Measurements from ENCODE around the gene PSMA1. TPM values are rescaled to one million over a fixed set of nuclear protein-coding genes. Genes with fewer than 3 reads are reported as not detected.

The PSMA1 gene
- total and polyA plus RNA-seq, 2 of the 8 experiments (the other 6 are each of a cell fraction or from before 2014, with no cell fraction given): 148 to 159 TPM

DNA sequence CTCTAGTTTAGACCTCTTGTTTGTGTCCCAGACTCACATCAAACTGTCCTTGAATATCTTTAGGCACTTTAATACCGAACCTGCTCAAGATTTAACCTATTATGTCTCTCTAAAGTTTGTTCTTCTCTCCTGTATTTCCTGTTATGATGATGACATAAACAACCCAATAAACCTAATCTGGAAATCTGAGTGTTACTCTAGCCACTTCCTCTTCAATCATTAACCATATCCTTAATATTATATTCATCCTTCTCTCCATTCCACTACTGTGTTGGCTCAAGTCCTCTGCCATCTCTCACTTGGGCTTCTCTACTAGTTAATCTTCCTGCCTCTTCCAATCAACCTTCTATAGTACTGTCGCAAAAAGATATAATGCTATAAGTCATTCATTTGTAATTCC is 56.6 kb downstream of the PSMA1 start:
- no peaks in the 10 kb centered on the region for H3K23me2 ChIP-seq (ENCODE audit: low read depth, low read length)
- no peak overlapping the region for H3K27ac ChIP-seq (ENCODE audit: low read depth, low read length)
- peaks cover 0 to 4% of the 10 kb centered on the region in 2 experiments for H4K20me1 ChIP-seq (replicated peaks in 1 of 2; ENCODE audit: control insufficient read depth in 1 of 2, insufficient read depth in 2 of 2, low read length in 2 of 2)
- H4K5ac ChIP-seq (ENCODE audit: insufficient read length, low read depth, low read length): no peak overlapping the region
- WGBS, 2 experiments (ENCODE audit: extremely low coverage in 1 of 2, insufficient coverage in 1 of 2, insufficient read length in 1 of 2, insufficient replicate concordance in 2 of 2, low coverage in 1 of 2, low lambda C conversion rate in 2 of 2, missing lambda C conversion rate in 1 of 2): 88% methylated on average over 2 of the region's 2 CpGs; no CpG with 5 or more reads in 1 of the 2 experiments
- no peak overlapping the region for H3K14ac ChIP-seq (ENCODE audit: insufficient read length)
- no peak overlapping the region for H2AK5ac ChIP-seq (ENCODE audit: low read depth, low read length)
- FAIRE-seq (no peak), DNase-seq (ENCODE audit: low read depth in 1 of 2, low spot score in 2 of 2) (no peak)
- no peak overlapping the region for H3K23ac ChIP-seq (ENCODE audit: insufficient read length)
- H4K91ac ChIP-seq (replicated peaks; ENCODE audit: insufficient read length, low read length): no peak overlapping the region
- ChIA-PET POLR2A (ENCODE audit: partially characterized antibody) (no interaction called here), CTCF (ENCODE audit: partially characterized antibody) (no interaction called here)
- no peak overlapping the region for H3K9ac ChIP-seq (replicated peaks in 1 of 4; ENCODE audit: extremely low read depth in 1 of 4, low read depth in 3 of 4, low read length in 3 of 4)
- H2BK12ac ChIP-seq (ENCODE audit: low read depth, low read length): no peak overlapping the region
- H3K56ac ChIP-seq (replicated peaks; ENCODE audit: insufficient read length, low read depth, low read length): no peak overlapping the region
- peaks cover 14 to 75% (median 56%) of the 10 kb centered on the region in 4 experiments for H3K36me3 ChIP-seq (ENCODE audit: control insufficient read depth in 2 of 4, insufficient read depth in 4 of 4, low read length in 3 of 4)
- H3K4me2 ChIP-seq (ENCODE audit: insufficient read depth in 1 of 2, low read depth in 2 of 2, low read length in 2 of 2): no peak overlapping the region
- no peak overlapping the region for H3K4ac ChIP-seq (replicated peaks; ENCODE audit: insufficient read length, low read depth, low read length)
- no peak overlapping the region for H2AFZ ChIP-seq (ENCODE audit: low read length)
- no peaks in the 10 kb centered on the region for H3K4me1 ChIP-seq (replicated peaks in 1 of 4; ENCODE audit: control insufficient read depth in 3 of 4, insufficient read depth in 4 of 4, low read length in 3 of 4)
- H2BK5ac ChIP-seq (ENCODE audit: low read depth, low read length): no peak overlapping the region
- H3K9me3 ChIP-seq (ENCODE audit: insufficient read depth in 2 of 2, low read depth in 1 of 2, low read length in 1 of 2): no peaks in the 10 kb centered on the region
- H4K8ac ChIP-seq (ENCODE audit: extremely low read depth, insufficient read depth, low read length): no peak overlapping the region
- no peak overlapping the region for H2BK120ac ChIP-seq (replicated peaks; ENCODE audit: low read depth, low read length)
- no peak overlapping the region for H2BK20ac ChIP-seq (ENCODE audit: low read length)
- H3K4me3 ChIP-seq (ENCODE audit: extremely low read depth in 1 of 4, insufficient read depth in 2 of 4, low read depth in 3 of 4, low read length in 4 of 4): no peak overlapping the region
- H2BK15ac ChIP-seq (ENCODE audit: low read length): no peak overlapping the region
- H3K27me3 ChIP-seq (replicated peaks in 1 of 4; ENCODE audit: control insufficient read depth in 3 of 4, extremely low read depth in 1 of 4, insufficient read depth in 3 of 4, low read length in 3 of 4): no peaks in the 10 kb centered on the region
- no peaks in the 10 kb centered on the region for H3K79me1 ChIP-seq (ENCODE audit: low read depth, low read length)
- H3K79me2 ChIP-seq (ENCODE audit: control insufficient read depth in 1 of 2, insufficient read depth in 2 of 2, low read length in 2 of 2): no peaks in the 10 kb centered on the region
- H3K18ac ChIP-seq (ENCODE audit: extremely low read depth, low read length): no peak overlapping the region
- TF ChIP-seq, protein P1, sequence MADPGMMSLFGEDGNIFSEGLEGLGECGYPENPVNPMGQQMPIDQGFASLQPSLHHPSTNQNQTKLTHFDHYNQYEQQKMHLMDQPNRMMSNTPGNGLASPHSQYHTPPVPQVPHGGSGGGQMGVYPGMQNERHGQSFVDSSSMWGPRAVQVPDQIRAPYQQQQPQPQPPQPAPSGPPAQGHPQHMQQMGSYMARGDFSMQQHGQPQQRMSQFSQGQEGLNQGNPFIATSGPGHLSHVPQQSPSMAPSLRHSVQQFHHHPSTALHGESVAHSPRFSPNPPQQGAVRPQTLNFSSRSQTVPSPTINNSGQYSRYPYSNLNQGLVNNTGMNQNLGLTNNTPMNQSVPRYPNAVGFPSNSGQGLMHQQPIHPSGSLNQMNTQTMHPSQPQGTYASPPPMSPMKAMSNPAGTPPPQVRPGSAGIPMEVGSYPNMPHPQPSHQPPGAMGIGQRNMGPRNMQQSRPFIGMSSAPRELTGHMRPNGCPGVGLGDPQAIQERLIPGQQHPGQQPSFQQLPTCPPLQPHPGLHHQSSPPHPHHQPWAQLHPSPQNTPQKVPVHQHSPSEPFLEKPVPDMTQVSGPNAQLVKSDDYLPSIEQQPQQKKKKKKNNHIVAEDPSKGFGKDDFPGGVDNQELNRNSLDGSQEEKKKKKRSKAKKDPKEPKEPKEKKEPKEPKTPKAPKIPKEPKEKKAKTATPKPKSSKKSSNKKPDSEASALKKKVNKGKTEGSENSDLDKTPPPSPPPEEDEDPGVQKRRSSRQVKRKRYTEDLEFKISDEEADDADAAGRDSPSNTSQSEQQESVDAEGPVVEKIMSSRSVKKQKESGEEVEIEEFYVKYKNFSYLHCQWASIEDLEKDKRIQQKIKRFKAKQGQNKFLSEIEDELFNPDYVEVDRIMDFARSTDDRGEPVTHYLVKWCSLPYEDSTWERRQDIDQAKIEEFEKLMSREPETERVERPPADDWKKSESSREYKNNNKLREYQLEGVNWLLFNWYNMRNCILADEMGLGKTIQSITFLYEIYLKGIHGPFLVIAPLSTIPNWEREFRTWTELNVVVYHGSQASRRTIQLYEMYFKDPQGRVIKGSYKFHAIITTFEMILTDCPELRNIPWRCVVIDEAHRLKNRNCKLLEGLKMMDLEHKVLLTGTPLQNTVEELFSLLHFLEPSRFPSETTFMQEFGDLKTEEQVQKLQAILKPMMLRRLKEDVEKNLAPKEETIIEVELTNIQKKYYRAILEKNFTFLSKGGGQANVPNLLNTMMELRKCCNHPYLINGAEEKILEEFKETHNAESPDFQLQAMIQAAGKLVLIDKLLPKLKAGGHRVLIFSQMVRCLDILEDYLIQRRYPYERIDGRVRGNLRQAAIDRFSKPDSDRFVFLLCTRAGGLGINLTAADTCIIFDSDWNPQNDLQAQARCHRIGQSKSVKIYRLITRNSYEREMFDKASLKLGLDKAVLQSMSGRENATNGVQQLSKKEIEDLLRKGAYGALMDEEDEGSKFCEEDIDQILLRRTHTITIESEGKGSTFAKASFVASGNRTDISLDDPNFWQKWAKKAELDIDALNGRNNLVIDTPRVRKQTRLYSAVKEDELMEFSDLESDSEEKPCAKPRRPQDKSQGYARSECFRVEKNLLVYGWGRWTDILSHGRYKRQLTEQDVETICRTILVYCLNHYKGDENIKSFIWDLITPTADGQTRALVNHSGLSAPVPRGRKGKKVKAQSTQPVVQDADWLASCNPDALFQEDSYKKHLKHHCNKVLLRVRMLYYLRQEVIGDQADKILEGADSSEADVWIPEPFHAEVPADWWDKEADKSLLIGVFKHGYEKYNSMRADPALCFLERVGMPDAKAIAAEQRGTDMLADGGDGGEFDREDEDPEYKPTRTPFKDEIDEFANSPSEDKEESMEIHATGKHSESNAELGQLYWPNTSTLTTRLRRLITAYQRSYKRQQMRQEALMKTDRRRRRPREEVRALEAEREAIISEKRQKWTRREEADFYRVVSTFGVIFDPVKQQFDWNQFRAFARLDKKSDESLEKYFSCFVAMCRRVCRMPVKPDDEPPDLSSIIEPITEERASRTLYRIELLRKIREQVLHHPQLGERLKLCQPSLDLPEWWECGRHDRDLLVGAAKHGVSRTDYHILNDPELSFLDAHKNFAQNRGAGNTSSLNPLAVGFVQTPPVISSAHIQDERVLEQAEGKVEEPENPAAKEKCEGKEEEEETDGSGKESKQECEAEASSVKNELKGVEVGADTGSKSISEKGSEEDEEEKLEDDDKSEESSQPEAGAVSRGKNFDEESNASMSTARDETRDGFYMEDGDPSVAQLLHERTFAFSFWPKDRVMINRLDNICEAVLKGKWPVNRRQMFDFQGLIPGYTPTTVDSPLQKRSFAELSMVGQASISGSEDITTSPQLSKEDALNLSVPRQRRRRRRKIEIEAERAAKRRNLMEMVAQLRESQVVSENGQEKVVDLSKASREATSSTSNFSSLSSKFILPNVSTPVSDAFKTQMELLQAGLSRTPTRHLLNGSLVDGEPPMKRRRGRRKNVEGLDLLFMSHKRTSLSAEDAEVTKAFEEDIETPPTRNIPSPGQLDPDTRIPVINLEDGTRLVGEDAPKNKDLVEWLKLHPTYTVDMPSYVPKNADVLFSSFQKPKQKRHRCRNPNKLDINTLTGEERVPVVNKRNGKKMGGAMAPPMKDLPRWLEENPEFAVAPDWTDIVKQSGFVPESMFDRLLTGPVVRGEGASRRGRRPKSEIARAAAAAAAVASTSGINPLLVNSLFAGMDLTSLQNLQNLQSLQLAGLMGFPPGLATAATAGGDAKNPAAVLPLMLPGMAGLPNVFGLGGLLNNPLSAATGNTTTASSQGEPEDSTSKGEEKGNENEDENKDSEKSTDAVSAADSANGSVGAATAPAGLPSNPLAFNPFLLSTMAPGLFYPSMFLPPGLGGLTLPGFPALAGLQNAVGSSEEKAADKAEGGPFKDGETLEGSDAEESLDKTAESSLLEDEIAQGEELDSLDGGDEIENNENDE (IDR thresholded peaks at IDR 0.05; ENCODE audit: insufficient replicate concordance, low read length): no peak

Data from H1 (cell line).